Esophagus squamous epithelium (tissue), 5 donors: ENCODE data around the gene POLE3. TPM values are rescaled to one million over a fixed set of nuclear protein-coding genes. Genes with fewer than 3 reads are reported as not detected.

Experiments used
- DNase-seq: peaks from one replicate; lab custom pipeline; 2025; lab: John Stamatoyannopoulos, UW
- H3K27ac ChIP-seq, 4 donors: fragments of 200-600 bp; sonication (generic); one replicate each; pipeline ENCODE4 v1.5.1; 2016 to 2019; ENCODE audit warnings: mild to moderate bottlenecking in 1 of 4
- H3K27me3 ChIP-seq, 4 donors: fragments of 200-600 bp; sonication (generic); 1 replicate in 3 of 4; 2 replicates in 1 of 4; pipeline versions ENCODE4 v1.5.1 to v1.6.0; 2017 to 2021; ENCODE audit warnings: antibody characterized with exemption in 1 of 4
- H3K36me3 ChIP-seq, 3 donors: fragments of 200-600 bp; sonication (generic); one replicate each; pipeline ENCODE4 v1.5.1; 2016 to 2019
- H3K4me1 ChIP-seq, 3 donors: fragments of 200-600 bp; sonication (generic); one replicate each; pipeline ENCODE4 v1.5.1; 2017 to 2019
- H3K4me3 ChIP-seq, 4 donors: fragments of 200-600 bp; sonication (generic); 1 replicate in 3 of 4; 2 replicates in 1 of 4; pipeline ENCODE4 v1.5.1; 2016 to 2019; ENCODE audit warnings: mild to moderate bottlenecking in 2 of 4, moderate library complexity in 1 of 4
- H3K9me3 ChIP-seq, 3 donors: fragments of 200-600 bp; sonication (generic); one replicate each; pipeline ENCODE4 v1.5.1; 2016 to 2019
- POLR2A ChIP-seq, 4 donors: fragments of 450-650 bp; IDR thresholded peaks; one replicate each; pipeline ENCODE4 v1.6.1; 2017; ENCODE audit warnings: antibody characterized with exemption in 4 of 4, mild to moderate bottlenecking in 4 of 4, moderate library complexity in 3 of 4
- whole genome bisulfite sequencing, 2 donors: methylation state at CpG; one replicate each; pipeline ENCODE4 v1.1.5; 2018; 5-methylcytosine and 5-hydroxymethylcytosine counted together
- intact Hi-C: fragments of 100-400 bp; cut with DNase I; formaldehyde crosslinking; loops from one replicate; pipeline ENCODE4 v1.15.0; 2022
- total RNA-seq, 4 donors: library from RNA; depleted of rRNA; stranded (reverse); fragments of >200 nt; gene quantifications; one replicate each; pipeline ENCODE4 v1.1.0, GENCODE V29; 2016
- TF ChIP-seq, protein P1 (sequence below), 6 experiments: fragments of 450-650 bp in 4 of 6; fragments of 200-600 bp in 2 of 6; sonication (generic) in 2 of 6; IDR thresholded peaks; one replicate each; pipeline ENCODE4 v1.5.1; 2016 to 2019; ENCODE audit warnings: antibody characterized with exemption in 6 of 6, mild to moderate bottlenecking in 4 of 6, moderate library complexity in 4 of 6
- donor health status: DM: yes; HTN: yes; CAD: no.

Gene POLE3
- total RNA-seq, 4 donors from 2014 or later = 16.6 to 61.4 (median 51.9) TPM

GRCh38 chr9:113398796-113399195, 11.7 kb downstream of the POLE3 start:
- no peak for TF ChIP-seq POLR2A (IDR thresholded peaks at IDR 0.05)
- no peak overlapping the region for H3K4me3 ChIP-seq
- WGBS, 2 donors = 82 to 94% methylated on average over 4 to 5 of the region's 5 CpGs
- no peaks in the 10 kb centered on the region for H3K9me3 ChIP-seq
- H3K27me3 ChIP-seq = no peaks in the 10 kb centered on the region
- peak overlapping the region in 3 of 4 donors; percentile 49 to 87 (median 79) for H3K27ac ChIP-seq
- DNase-seq = no peak
- intact Hi-C loops = no loop called here
- H3K36me3 ChIP-seq = peaks cover 0 to 19% (median 0%) of the 10 kb centered on the region in 3 donors
- H3K4me1 ChIP-seq = peaks cover 10 to 54% (median 33%) of the 10 kb centered on the region in 3 donors

- Histone ChIP-seq H3K9me3 (no peaks in the 10 kb centered on the region), H3K4me3 (no peak overlapping the region), H3K4me1 (peaks cover 10 to 53% (median 33%) of the 10 kb centered on the region in 3 donors), H3K27me3 (no peaks in the 10 kb centered on the region), H3K27ac (no peak overlapping the region), H3K36me3 (peaks cover 0 to 35% (median 0%) of the 10 kb centered on the region in 3 donors)
- intact Hi-C loops = no loop called here
- TF ChIP-seq POLR2A (IDR thresholded peaks at IDR 0.05) = no peak
- TF ChIP-seq, protein P1, sequence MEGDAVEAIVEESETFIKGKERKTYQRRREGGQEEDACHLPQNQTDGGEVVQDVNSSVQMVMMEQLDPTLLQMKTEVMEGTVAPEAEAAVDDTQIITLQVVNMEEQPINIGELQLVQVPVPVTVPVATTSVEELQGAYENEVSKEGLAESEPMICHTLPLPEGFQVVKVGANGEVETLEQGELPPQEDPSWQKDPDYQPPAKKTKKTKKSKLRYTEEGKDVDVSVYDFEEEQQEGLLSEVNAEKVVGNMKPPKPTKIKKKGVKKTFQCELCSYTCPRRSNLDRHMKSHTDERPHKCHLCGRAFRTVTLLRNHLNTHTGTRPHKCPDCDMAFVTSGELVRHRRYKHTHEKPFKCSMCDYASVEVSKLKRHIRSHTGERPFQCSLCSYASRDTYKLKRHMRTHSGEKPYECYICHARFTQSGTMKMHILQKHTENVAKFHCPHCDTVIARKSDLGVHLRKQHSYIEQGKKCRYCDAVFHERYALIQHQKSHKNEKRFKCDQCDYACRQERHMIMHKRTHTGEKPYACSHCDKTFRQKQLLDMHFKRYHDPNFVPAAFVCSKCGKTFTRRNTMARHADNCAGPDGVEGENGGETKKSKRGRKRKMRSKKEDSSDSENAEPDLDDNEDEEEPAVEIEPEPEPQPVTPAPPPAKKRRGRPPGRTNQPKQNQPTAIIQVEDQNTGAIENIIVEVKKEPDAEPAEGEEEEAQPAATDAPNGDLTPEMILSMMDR (IDR thresholded peaks at IDR 0.05) = no peak
- 68 to 88% methylated on average over 3 of the region's 3 CpGs for WGBS, 2 donors
- no peak for DNase-seq
Observed at GRCh38 chr9:113397203-113397631, 13.3 kb downstream of the POLE3 start.

GRCh38 chr9:113395000-113395861, 15.2 kb downstream of the POLE3 start:
- DNase-seq = no peak
- peaks cover 10 to 35% (median 25%) of the 10 kb centered on the region in 3 donors for H3K4me1 ChIP-seq
- H3K9me3 ChIP-seq = no peaks in the 10 kb centered on the region
- no peak overlapping the region for H3K4me3 ChIP-seq
- H3K36me3 ChIP-seq = peaks cover 16 to 55% (median 19%) of the 10 kb centered on the region in 3 donors
- H3K27me3 ChIP-seq = no peaks in the 10 kb centered on the region
- 94 to 95% methylated on average over 9 of the region's 9 CpGs for WGBS, 2 donors
- H3K27ac ChIP-seq = no peak overlapping the region
- no peak for TF ChIP-seq POLR2A (IDR thresholded peaks at IDR 0.05)
- TF ChIP-seq, protein P1 (IDR thresholded peaks at IDR 0.05) = no peak
- intact Hi-C loops = no loop called here

- Histone ChIP-seq H3K27ac (no peak overlapping the region), H3K27me3 (no peaks in the 10 kb centered on the region), H3K4me1 (peaks cover 3 to 16% (median 7%) of the 10 kb centered on the region in 3 donors), H3K9me3 (no peaks in the 10 kb centered on the region), H3K4me3 (no peak overlapping the region), H3K36me3 (peaks cover 30 to 74% (median 36%) of the 10 kb centered on the region in 3 donors)
- 85 to 93% methylated on average over 4 to 5 of the region's 7 CpGs for WGBS, 2 donors
- no peak for DNase-seq
- no peak for TF ChIP-seq POLR2A (IDR thresholded peaks at IDR 0.05)
- intact Hi-C loops = no loop called here
Observed at GRCh38 chr9:113393281-113393680, 17.2 kb downstream of the POLE3 start.

DNA sequence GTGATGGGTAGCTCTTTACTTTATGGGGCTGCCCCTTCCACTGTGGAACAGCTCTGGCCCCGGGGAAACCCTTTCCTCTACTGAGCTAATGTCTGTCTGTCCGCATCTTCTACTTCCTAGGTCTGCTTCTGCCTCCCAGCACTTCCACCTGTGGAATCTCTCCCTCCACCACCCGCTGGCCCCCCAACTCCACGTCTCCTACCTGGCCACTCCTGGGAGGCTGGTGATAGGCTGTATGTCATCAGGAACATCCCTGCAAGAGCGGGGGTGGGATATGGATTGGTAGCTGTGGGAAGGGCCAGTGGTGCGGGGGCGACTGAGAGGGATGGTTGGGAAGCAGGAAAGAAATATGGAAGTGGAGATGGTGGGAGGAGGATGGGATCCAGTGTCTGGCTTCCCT, 18.6 kb downstream of the POLE3 start:
- TF ChIP-seq, protein P1 (IDR thresholded peaks at IDR 0.05) = no peak
- TF ChIP-seq POLR2A (IDR thresholded peaks at IDR 0.05) = no peak
- WGBS, 2 donors = 89 to 95% methylated on average over 3 to 4 of the region's 7 CpGs
- no peak for DNase-seq
- Histone ChIP-seq H3K27me3 (no peaks in the 10 kb centered on the region), H3K4me3 (no peak overlapping the region), H3K4me1 (peaks cover 0 to 2% (median 0%) of the 10 kb centered on the region in 3 donors), H3K27ac (no peak overlapping the region), H3K36me3 (peaks cover 38 to 88% (median 38%) of the 10 kb centered on the region in 3 donors), H3K9me3 (no peaks in the 10 kb centered on the region)
- intact Hi-C loops = no loop called here
